ENCODE measurements around the gene ZNF385B. TPM values are rescaled to one million over a fixed set of nuclear protein-coding genes. Genes with fewer than 3 reads are reported as not detected.

ZNF385B gene
- polyA plus RNA-seq, 1 donor (not counting 4 experiments of a cell fraction or from before 2014, with no cell fraction given) = 0.17 TPM

GRCh38 chr2:179645047-179645446, 216.4 kb downstream of the ZNF385B start:
- no peak overlapping the region for H3K9ac ChIP-seq (ENCODE audit: control insufficient read depth, extremely low read depth, insufficient read depth, low read length)
- TF ChIP-seq EZH2 (IDR thresholded peaks at IDR 0.05; ENCODE audit: low read length) (no peak), CTCF (optimal IDR thresholded peaks at IDR 0.05 in 1 of 3, IDR thresholded peaks at IDR 0.05 in 1 of 3, conservative IDR thresholded peaks at IDR 0.05 in 1 of 3; ENCODE audit: extremely low read depth in 1 of 3, insufficient read depth in 2 of 3, low read length in 3 of 3) (no peak)
- H4K20me1 ChIP-seq (ENCODE audit: control insufficient read depth, extremely low read depth, insufficient read depth, low read length) = no peaks in the 10 kb centered on the region
- FAIRE-seq = no peak
- H3K27ac ChIP-seq (ENCODE audit: control insufficient read depth, insufficient read depth, low read length) = no peak overlapping the region
- no peak overlapping the region for H3K4me3 ChIP-seq (ENCODE audit: control insufficient read depth in 2 of 3, extremely low read depth in 1 of 3, insufficient read depth in 2 of 3, low read depth in 1 of 3, low read length in 3 of 3)
- no peak overlapping the region for H2AFZ ChIP-seq (ENCODE audit: control insufficient read depth, low read length)
- no peaks in the 10 kb centered on the region for H3K79me2 ChIP-seq (ENCODE audit: control insufficient read depth, insufficient read depth, low read length)
- DNase-seq (ENCODE audit: low read depth, low spot score) = no peak
- H3K9me1 ChIP-seq (ENCODE audit: control insufficient read depth, extremely low read depth, insufficient read depth, low read length) = no peaks in the 10 kb centered on the region
- no peaks in the 10 kb centered on the region for H3K9me3 ChIP-seq (ENCODE audit: control insufficient read depth, low read depth, low read length)
- H3K4me1 ChIP-seq (ENCODE audit: control insufficient read depth, extremely low read depth, insufficient read depth, low read length) = no peaks in the 10 kb centered on the region
- no peaks in the 10 kb centered on the region for H3K27me3 ChIP-seq (ENCODE audit: control insufficient read depth, extremely low read depth, insufficient read depth, low read length)
- no peak overlapping the region for H3K4me2 ChIP-seq (ENCODE audit: control insufficient read depth, extremely low read depth, insufficient read depth, low read depth, low read length)
- dilution Hi-C loops (cut with MboI; ENCODE audit: extremely low pct_ligation_motif_present, low sequenced_read_pairs) = no loop called here
- H3K36me3 ChIP-seq (ENCODE audit: control insufficient read depth in 2 of 2, extremely low read depth in 1 of 2, insufficient read depth in 2 of 2, low read length in 2 of 2) = no peaks in the 10 kb centered on the region

- no peaks in the 10 kb centered on the region for H3K36me3 ChIP-seq (ENCODE audit: control insufficient read depth in 2 of 2, extremely low read depth in 1 of 2, insufficient read depth in 2 of 2, low read length in 2 of 2)
- H3K4me2 ChIP-seq (ENCODE audit: control insufficient read depth, extremely low read depth, insufficient read depth, low read depth, low read length) = no peak overlapping the region
- no peak overlapping the region for H3K9ac ChIP-seq (ENCODE audit: control insufficient read depth, extremely low read depth, insufficient read depth, low read length)
- dilution Hi-C loops (cut with MboI; ENCODE audit: extremely low pct_ligation_motif_present, low sequenced_read_pairs) = no loop called here
- H3K27ac ChIP-seq (ENCODE audit: control insufficient read depth, insufficient read depth, low read length) = no peak overlapping the region
- no peak overlapping the region for H2AFZ ChIP-seq (ENCODE audit: control insufficient read depth, low read length)
- no peaks in the 10 kb centered on the region for H3K9me3 ChIP-seq (ENCODE audit: control insufficient read depth, low read depth, low read length)
- DNase-seq (ENCODE audit: low read depth, low spot score) = no peak
- TF ChIP-seq EZH2 (IDR thresholded peaks at IDR 0.05; ENCODE audit: low read length) (no peak), CTCF (optimal IDR thresholded peaks at IDR 0.05 in 1 of 3, IDR thresholded peaks at IDR 0.05 in 1 of 3, conservative IDR thresholded peaks at IDR 0.05 in 1 of 3; ENCODE audit: extremely low read depth in 1 of 3, insufficient read depth in 2 of 3, low read length in 3 of 3) (no peak)
- H3K9me1 ChIP-seq (ENCODE audit: control insufficient read depth, extremely low read depth, insufficient read depth, low read length) = no peaks in the 10 kb centered on the region
- H3K79me2 ChIP-seq (ENCODE audit: control insufficient read depth, insufficient read depth, low read length) = no peaks in the 10 kb centered on the region
- no peaks in the 10 kb centered on the region for H3K4me1 ChIP-seq (ENCODE audit: control insufficient read depth, extremely low read depth, insufficient read depth, low read length)
- FAIRE-seq = no peak
- no peaks in the 10 kb centered on the region for H3K27me3 ChIP-seq (ENCODE audit: control insufficient read depth, extremely low read depth, insufficient read depth, low read length)
- H4K20me1 ChIP-seq (ENCODE audit: control insufficient read depth, extremely low read depth, insufficient read depth, low read length) = no peaks in the 10 kb centered on the region
- H3K4me3 ChIP-seq (ENCODE audit: control insufficient read depth in 2 of 3, extremely low read depth in 1 of 3, insufficient read depth in 2 of 3, low read depth in 1 of 3, low read length in 3 of 3) = no peak overlapping the region
Observed at GRCh38 chr2:179642462-179642861, 218.9 kb downstream of the ZNF385B start.
